K562 (cell line): ENCODE results near the gene FXYD3. TPM values are rescaled to one million over a fixed set of nuclear protein-coding genes. Genes with fewer than 3 reads are reported as not detected.

Experiments used
- ATAC-seq: fragments of 200-7000 bp; cut with Tn5 transposase; 3 replicates; pipeline ENCODE4 v1.9.1; 2020; ENCODE audit warnings: moderate library complexity
- BruUV-seq: library from RNA; stranded (reverse); fragments of 400-500 nt; replicated peaks from 2 replicates; lab custom pipeline; 2021; lab: Mats Ljungman, UMichigan
- CTCF ChIA-PET: fragments of 300-600 bp; formaldehyde crosslinking; extraction: SDS; loops from one replicate; lab custom pipeline; 2021; ENCODE audit warnings: low intra/inter-chr PET ratio; lab: Yijun Ruan, JAX
- POLR2A ChIA-PET: fragments of 300-600, 350-650 bp; sonication (Branson Sonifier 250); formaldehyde crosslinking; extraction: SDS; loops from one replicate; lab custom pipeline; 2021; ENCODE audit warnings: antibody characterized with exemption, inconsistent platforms; lab: Yijun Ruan, JAX
- DNase-seq, 4 experiments: peaks; one replicate each; pipeline versions ENCODE4 v3.0.0 to v3.0.0-alpha.2; 2011 to 2018; ENCODE audit warnings: low spot score in 3 of 4, mixed read lengths in 3 of 4; ENCODE audit errors: extremely low read depth in 1 of 4
- FAIRE-seq: peaks from 2 replicates; lab custom pipeline; 2011; peaks lifted over from hg19 to GRCh38; lab: Jason Lieb, UNC
- H2AFZ ChIP-seq: 2 replicates; pipeline ENCODE4 v1.6.0; 2011; ENCODE audit warnings: low read depth, low read length, control low read depth, inconsistent platforms
- H3K27ac ChIP-seq: fragments of 200-600 bp; 3 replicates; pipeline ENCODE4 v1.8.0; 2011; ENCODE audit warnings: low read depth, mild to moderate bottlenecking, control low read depth, inconsistent platforms, low read length, moderate library complexity, mixed read lengths; ENCODE audit errors: extremely low read depth
- H3K27me3 ChIP-seq, 2 experiments: fragments of 300-600 bp in 1 of 2; 2 replicates in 1 of 2; 3 replicates in 1 of 2; pipeline versions ENCODE4 v1.6.0 to v1.8.0; 2011; ENCODE audit warnings: inconsistent platforms in 2 of 2, low read length in 2 of 2, mild to moderate bottlenecking in 1 of 2, mixed read lengths in 1 of 2, moderate library complexity in 1 of 2; ENCODE audit not compliant: control insufficient read depth in 2 of 2, insufficient read depth in 2 of 2
- H3K36me3 ChIP-seq: fragments of 300-600 bp; 3 replicates; pipeline ENCODE4 v1.8.0; 2011; ENCODE audit warnings: mild to moderate bottlenecking, low read length, inconsistent platforms; ENCODE audit not compliant: control insufficient read depth, insufficient read depth
- H3K4me1 ChIP-seq, 2 experiments: fragments of 200-600 bp in 1 of 2; replicated peaks in 1 of 2; 2 replicates in 1 of 2; 3 replicates in 1 of 2; pipeline versions ENCODE4 v1.5.1 to v1.8.0; 2011; ENCODE audit warnings: inconsistent platforms in 2 of 2, low read length in 2 of 2, mild to moderate bottlenecking in 1 of 2, mixed read lengths in 1 of 2, moderate library complexity in 1 of 2; ENCODE audit not compliant: control insufficient read depth in 2 of 2, insufficient read depth in 2 of 2
- H3K4me2 ChIP-seq: 2 replicates; pipeline ENCODE4 v1.6.1; 2011; ENCODE audit warnings: low read length, control low read depth, inconsistent platforms, mixed read lengths; ENCODE audit not compliant: insufficient read depth
- H3K4me3 ChIP-seq: fragments of 200-600 bp; sonication (generic), shearing (Covaris generic); 2 replicates; pipeline ENCODE4 v1.5.1; 2016; ENCODE audit warnings: control low read depth, inconsistent platforms
- H3K79me2 ChIP-seq: fragments of 200-600 bp; 3 replicates; pipeline ENCODE4 v1.8.0; 2011; ENCODE audit warnings: low read length, inconsistent platforms; ENCODE audit not compliant: control insufficient read depth, insufficient read depth
- H3K9ac ChIP-seq, 2 experiments: 2 replicates each; pipeline versions ENCODE4 v1.6.0 to v1.6.1; 2011; ENCODE audit warnings: low read depth in 2 of 2, low read length in 2 of 2, control low read depth in 1 of 2, inconsistent platforms in 1 of 2, mild to moderate bottlenecking in 1 of 2, mixed read lengths in 1 of 2; ENCODE audit not compliant: insufficient read depth in 1 of 2
- H3K9me1 ChIP-seq: one replicate; pipeline ENCODE4 v1.6.0; 2011; ENCODE audit warnings: inconsistent platforms, mild to moderate bottlenecking, low read length, moderate library complexity; ENCODE audit not compliant: control insufficient read depth, insufficient read depth
- H3K9me3 ChIP-seq: replicated peaks from 2 replicates; pipeline ENCODE4 v1.5.1; 2011; ENCODE audit warnings: low read depth, low read length, inconsistent platforms; ENCODE audit not compliant: control insufficient read depth, insufficient read depth
- H4K20me1 ChIP-seq: replicated peaks from 2 replicates; pipeline ENCODE4 v1.6.1; 2011; ENCODE audit warnings: low read length, inconsistent platforms, mixed read lengths; ENCODE audit not compliant: control insufficient read depth, insufficient read depth
- E2F3 ChIP-seq: fragments of 250-450 bp; sonication (Bioruptor Pico); IDR thresholded peaks from 2 replicates; pipeline ENCODE4 v1.4.0; 2020; ENCODE audit warnings: mild to moderate bottlenecking
- FOXA1 ChIP-seq: fragments of 450-650 bp; IDR thresholded peaks from 2 replicates; pipeline ENCODE4 v1.6.1; 2016; ENCODE audit warnings: mild to moderate bottlenecking, borderline replicate concordance
- HOMEZ ChIP-seq: fragments of 250-450 bp; sonication (Bioruptor Pico); IDR thresholded peaks from 2 replicates; pipeline ENCODE4 v1.4.0; 2020; ENCODE audit warnings: mild to moderate bottlenecking, moderate library complexity
- POLR2G ChIP-seq: fragments of 200-400 bp; formaldehyde crosslinking; IDR thresholded peaks from 2 replicates; pipeline ENCODE4 v1.6.1; 2017; ENCODE audit warnings: low read depth, mild to moderate bottlenecking, antibody characterized with exemption, low read length, moderate library complexity
- PRPF4 ChIP-seq: fragments of 200-400 bp; formaldehyde crosslinking; IDR thresholded peaks from one replicate; pipeline ENCODE4 v1.6.1; 2017; ENCODE audit warnings: low read length, low read depth, mild to moderate bottlenecking; ENCODE audit not compliant: insufficient read depth, poor library complexity, severe bottlenecking
- RBFOX2 ChIP-seq: fragments of 200-400 bp; formaldehyde crosslinking; IDR thresholded peaks from 2 replicates; pipeline ENCODE4 v1.6.1; 2017; ENCODE audit warnings: low read depth, mild to moderate bottlenecking, low read length, moderate library complexity
- THRAP3 ChIP-seq: fragments of 450-650 bp; IDR thresholded peaks from 2 replicates; pipeline ENCODE4 v1.6.1; 2016; ENCODE audit warnings: mild to moderate bottlenecking, inconsistent platforms, borderline replicate concordance
- XRCC3 ChIP-seq: fragments of 450-650 bp; IDR thresholded peaks from 2 replicates; pipeline ENCODE4 v1.6.1; 2017; ENCODE audit warnings: mild to moderate bottlenecking, moderate library complexity
- ZNF197 ChIP-seq: fragments of 200-800 bp; sonication (Bioruptor generic); IDR thresholded peaks from 2 replicates; pipeline ENCODE4 v1.6.1; 2016; ENCODE audit warnings: low read depth, missing genetic modification characterization, missing compliant biosample characterization
- WGBS: fragments of 100-300 bp; shearing (Covaris generic); methylation state at CpG from one replicate; pipeline ENCODE4 v1.1.6; 2016; ENCODE audit warnings: low coverage, mixed read lengths; ENCODE audit not compliant: insufficient coverage; ENCODE audit errors: missing lambda C conversion rate; 5-methylcytosine and 5-hydroxymethylcytosine counted together
- in situ Hi-C: fragments of 300-500 bp; cut with MboI; formaldehyde crosslinking; loops from 4 replicates; pipeline ENCODE4 v1.15.0; 2018; ENCODE audit warnings: inconsistent platforms, mixed read lengths
- intact Hi-C: fragments of 100-400 bp; cut with micrococcal nuclease; formaldehyde crosslinking; loops from 2 replicates; pipeline ENCODE4 v1.14.2; 2022
- polyA plus RNA-seq, 8 experiments: library from polyadenylated mRNA; depleted of rRNA in 4 of 8; stranded (reverse) in 5 of 8; unstranded in 3 of 8; fragments of >200 nt; fragmentation: Nextera tagmentation in 2 of 8; fragmentation: Illumina TruSeq in 1 of 8; extraction: Ambion mirVana in 2 of 8; extraction: Trizol in 1 of 8; gene quantifications; 2 replicates each; pipeline versions ENCODE4 v1.2.1 to v1.2.3, GENCODE V29; 2011 to 2014; ENCODE audit warnings: inconsistent platforms in 1 of 8, missing spikeins in 1 of 8
- total RNA-seq, 7 experiments: library from RNA; depleted of rRNA in 6 of 7; stranded (reverse); fragments of >200 nt in 6 of 7; fragmentation: Illumina TruSeq in 2 of 7; extraction: Trizol in 2 of 7; gene quantifications; 2 replicates each; pipeline versions ENCODE4 v1.2.1 to v1.2.3, GENCODE V29; 2011 to 2021; ENCODE audit warnings: low replicate concordance in 1 of 7
- TF ChIP-seq, protein P1 (sequence below), 2 experiments: fragments of 450-650 bp; IDR thresholded peaks; 2 replicates each; pipeline ENCODE4 v1.6.1; 2018; ENCODE audit warnings: mild to moderate bottlenecking in 2 of 2, low read depth in 1 of 2; ENCODE audit not compliant: partially characterized antibody in 2 of 2

FXYD3 gene
- total and polyA plus RNA-seq, 9 of the 15 experiments (the other 6 are each of a cell fraction or from before 2014, with no cell fraction given) = 0.24 TPM; not detected in 8

DNA sequence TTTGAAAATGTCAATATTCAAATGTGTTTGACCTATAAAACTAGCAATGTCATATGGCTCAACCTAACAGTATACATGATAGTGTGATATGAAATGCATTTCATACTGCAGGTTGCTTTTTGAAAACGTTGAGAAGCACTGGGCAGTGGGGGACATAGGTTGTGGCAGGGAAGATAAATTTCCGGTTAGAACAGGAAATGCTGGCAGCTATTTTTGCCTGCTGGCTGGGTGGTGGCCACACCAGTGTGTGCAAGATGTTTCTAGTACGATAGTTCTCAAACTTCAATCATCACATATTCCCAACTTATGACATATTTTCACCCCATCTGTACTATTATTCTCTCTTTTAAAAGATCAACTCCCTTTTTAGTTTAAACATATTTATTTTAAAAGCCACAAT, 56.1 kb downstream of the FXYD3 start:
- Histone ChIP-seq H3K79me2 (peaks cover 3% of the 10 kb centered on the region; the same call in 2 of the 3 replicates), H3K9me1 (no peaks in the 10 kb centered on the region), H3K4me2 (no peak overlapping the region), H3K4me1 (peaks cover 26 to 29% of the 10 kb centered on the region in 2 experiments), H3K27me3 (no peaks in the 10 kb centered on the region), H4K20me1 (no peaks in the 10 kb centered on the region), H3K9ac (no peak overlapping the region), H3K4me3 (no peak overlapping the region), H3K9me3 (peaks cover 12% of the 10 kb centered on the region; the same call in 1 of the 2 replicates)
- 79% methylated on average over 3 of the region's 3 CpGs for WGBS
- no TSS peak for BruUV-seq
- no peak for FAIRE-seq
- ChIA-PET POLR2A (interaction anchor here (0.6 to 1.8 kb wide), 6 partner anchors 10 to 135 kb away, joined by 3 to 8 read pairs (median 4); no protein-coding TSS in a partner anchor), CTCF (no interaction called here)
- in situ Hi-C loops = no loop called here
- no peak for ATAC-seq
- no peak for DNase-seq
- no peak for TF ChIP-seq ZNF197 (CRISPR knock-in tag)
- 0 out of 2 replicates have a peak, but pooled peaks have one; percentile 17 for TF ChIP-seq RBFOX2
- TF ChIP-seq THRAP3 = no peak
- TF ChIP-seq, protein P1, sequence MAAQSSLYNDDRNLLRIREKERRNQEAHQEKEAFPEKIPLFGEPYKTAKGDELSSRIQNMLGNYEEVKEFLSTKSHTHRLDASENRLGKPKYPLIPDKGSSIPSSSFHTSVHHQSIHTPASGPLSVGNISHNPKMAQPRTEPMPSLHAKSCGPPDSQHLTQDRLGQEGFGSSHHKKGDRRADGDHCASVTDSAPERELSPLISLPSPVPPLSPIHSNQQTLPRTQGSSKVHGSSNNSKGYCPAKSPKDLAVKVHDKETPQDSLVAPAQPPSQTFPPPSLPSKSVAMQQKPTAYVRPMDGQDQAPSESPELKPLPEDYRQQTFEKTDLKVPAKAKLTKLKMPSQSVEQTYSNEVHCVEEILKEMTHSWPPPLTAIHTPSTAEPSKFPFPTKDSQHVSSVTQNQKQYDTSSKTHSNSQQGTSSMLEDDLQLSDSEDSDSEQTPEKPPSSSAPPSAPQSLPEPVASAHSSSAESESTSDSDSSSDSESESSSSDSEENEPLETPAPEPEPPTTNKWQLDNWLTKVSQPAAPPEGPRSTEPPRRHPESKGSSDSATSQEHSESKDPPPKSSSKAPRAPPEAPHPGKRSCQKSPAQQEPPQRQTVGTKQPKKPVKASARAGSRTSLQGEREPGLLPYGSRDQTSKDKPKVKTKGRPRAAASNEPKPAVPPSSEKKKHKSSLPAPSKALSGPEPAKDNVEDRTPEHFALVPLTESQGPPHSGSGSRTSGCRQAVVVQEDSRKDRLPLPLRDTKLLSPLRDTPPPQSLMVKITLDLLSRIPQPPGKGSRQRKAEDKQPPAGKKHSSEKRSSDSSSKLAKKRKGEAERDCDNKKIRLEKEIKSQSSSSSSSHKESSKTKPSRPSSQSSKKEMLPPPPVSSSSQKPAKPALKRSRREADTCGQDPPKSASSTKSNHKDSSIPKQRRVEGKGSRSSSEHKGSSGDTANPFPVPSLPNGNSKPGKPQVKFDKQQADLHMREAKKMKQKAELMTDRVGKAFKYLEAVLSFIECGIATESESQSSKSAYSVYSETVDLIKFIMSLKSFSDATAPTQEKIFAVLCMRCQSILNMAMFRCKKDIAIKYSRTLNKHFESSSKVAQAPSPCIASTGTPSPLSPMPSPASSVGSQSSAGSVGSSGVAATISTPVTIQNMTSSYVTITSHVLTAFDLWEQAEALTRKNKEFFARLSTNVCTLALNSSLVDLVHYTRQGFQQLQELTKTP (IDR thresholded peaks at IDR 0.05; ENCODE audit: low read depth in 1 of 2, partially characterized antibody in 2 of 2) = no peak
- TF ChIP-seq FOXA1 = no peak
- TF ChIP-seq PRPF4 = no peak
- TF ChIP-seq E2F3 (CRISPR knock-in tag) = no peak
- no peak for TF ChIP-seq HOMEZ (CRISPR knock-in tag)
- TF ChIP-seq XRCC3 = no peak
- 0 out of 2 replicates have a peak, but pooled peaks have one; percentile 42 for TF ChIP-seq POLR2G
- TF ChIP-seq, all 486 proteins: peak for 2
- H2AFZ ChIP-seq = no peak overlapping the region
- peaks cover 54% of the 10 kb centered on the region for H3K36me3 ChIP-seq
- no peak overlapping the region for H3K27ac ChIP-seq
- intact Hi-C loops = no loop called here
